ENCODE data around the gene TLL2. TPM values are rescaled to one million over a fixed set of nuclear protein-coding genes. Genes with fewer than 3 reads are reported as not detected.

The TLL2 gene
- total and polyA plus RNA-seq, 8 donors: 0.09 to 0.69 (median 0.29) TPM

GRCh38 chr10:96516337-96516736 lies 2.6 kb upstream of the TLL2 start:
- Histone ChIP-seq H3K9me3 (no peaks in the 10 kb centered on the region), H3K4me3 (no peak overlapping the region), H3K36me3 (peaks cover 0 to 26% of the 10 kb centered on the region in 2 donors), H3K4me1 (peaks cover 18 to 27% of the 10 kb centered on the region in 2 donors), H3K27ac (no peak overlapping the region), H3K27me3 (peaks cover 26 to 54% of the 10 kb centered on the region in 2 donors)
- no peak for DNase-seq
- ATAC-seq: no peak
- intact Hi-C loops (cut with DNase I): no loop called here
- no peak for TF ChIP-seq CTCF (IDR thresholded peaks at IDR 0.05)

GRCh38 chr10:96513305-96513697 lies 425 bp downstream of the TLL2 start:
- intact Hi-C loops (cut with DNase I): no loop called here
- Histone ChIP-seq H3K4me1 (peaks cover 18 to 27% of the 10 kb centered on the region in 2 donors), H3K9me3 (no peaks in the 10 kb centered on the region), H3K4me3 (peak overlapping the region; percentile 35 to 43), H3K27ac (no peak overlapping the region), H3K36me3 (peaks cover 0 to 5% of the 10 kb centered on the region in 2 donors), H3K27me3 (peaks cover 26 to 72% of the 10 kb centered on the region in 2 donors)
- no peak for DNase-seq
- no peak for ATAC-seq
- TF ChIP-seq CTCF (IDR thresholded peaks at IDR 0.05): no peak

- Histone ChIP-seq H3K36me3 (no peaks in the 10 kb centered on the region), H3K27ac (no peak overlapping the region), H3K27me3 (peaks cover 26 to 72% of the 10 kb centered on the region in 2 donors), H3K4me3 (peak overlapping the region; percentile 35 to 43), H3K9me3 (no peaks in the 10 kb centered on the region), H3K4me1 (peaks cover 18 to 27% of the 10 kb centered on the region in 2 donors)
- peak; percentile 44 for ATAC-seq
- intact Hi-C loops (cut with DNase I): no loop called here
- TF ChIP-seq CTCF (IDR thresholded peaks at IDR 0.05): no peak
- DNase-seq: peak in 3 of 4 donors; percentile 16 to 72 (median 21)
Measured at GRCh38 chr10:96512524-96513304, 1.0 kb downstream of the TLL2 start.

- Histone ChIP-seq H3K36me3 (no peaks in the 10 kb centered on the region), H3K4me3 (no peak overlapping the region), H3K27ac (no peak overlapping the region), H3K4me1 (peaks cover 18 to 27% of the 10 kb centered on the region in 2 donors), H3K9me3 (no peaks in the 10 kb centered on the region), H3K27me3 (peaks cover 26 to 67% of the 10 kb centered on the region in 2 donors)
- DNase-seq (peak in 2 of 4 donors; percentile 11 to 33), ATAC-seq (peak; percentile 13)
- intact Hi-C loops (cut with DNase I): no loop called here
- TF ChIP-seq CTCF (IDR thresholded peaks at IDR 0.05): peak in 1 of 2 donors; percentile 46
Measured at GRCh38 chr10:96511044-96511945, 2.4 kb downstream of the TLL2 start.

Measured in left lung (tissue), 10 donors.